ENCODE data around the gene RIPOR2. TPM values are rescaled to one million over a fixed set of nuclear protein-coding genes. Genes with fewer than 3 reads are reported as not detected.
"Not testable (repeated sequence)": the region's sequence is repeated elsewhere in the genome, so short reads cannot be mapped to it uniquely, and the experiment has no call there.

The RIPOR2 gene
- total RNA-seq, 1 donor from 2014 or later = 3.6 TPM

GRCh38 chr6:24957199-24957598, 21.4 kb upstream of the RIPOR2 start:
- DNase-seq = no peak
- no peak for ATAC-seq
- intact Hi-C loops (cut with micrococcal nuclease) = no loop called here

DNA sequence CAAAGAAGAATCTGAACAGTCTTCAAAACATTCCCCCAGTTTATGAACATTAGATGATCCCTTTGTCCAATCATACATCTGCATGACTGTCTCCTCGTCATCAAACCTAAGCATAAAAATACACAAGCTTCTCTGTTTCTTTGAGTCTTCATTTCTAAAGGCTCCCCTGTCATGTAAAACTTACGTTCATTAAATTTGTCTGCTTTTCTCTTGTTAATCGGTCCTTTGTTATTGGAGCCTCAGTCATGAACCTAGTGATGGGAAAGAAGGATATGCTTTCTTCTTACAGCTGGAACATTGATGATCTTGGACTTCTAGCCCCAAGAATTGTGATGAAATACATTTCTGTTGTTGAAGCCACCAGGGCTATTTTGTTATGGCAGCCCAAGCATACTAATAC, 18.0 kb upstream of the RIPOR2 start:
- intact Hi-C loops (cut with micrococcal nuclease) = no loop called here
- DNase-seq (no peak), ATAC-seq (no peak)

GRCh38 chr6:24951811-24952299, 16.1 kb upstream of the RIPOR2 start:
- intact Hi-C loops (cut with micrococcal nuclease) = no loop called here
- no peak for DNase-seq
- peak; percentile 65 for ATAC-seq

GRCh38 chr6:24950218-24950941, 14.6 kb upstream of the RIPOR2 start:
- intact Hi-C loops (cut with micrococcal nuclease) = no loop called here
- DNase-seq (no peak), ATAC-seq (no peak)

GRCh38 chr6:24949020-24949569, 13.3 kb upstream of the RIPOR2 start:
- ATAC-seq = no peak
- intact Hi-C loops (cut with micrococcal nuclease) = no loop called here
- DNase-seq = no peak

GRCh38 chr6:24948261-24948660, 12.5 kb upstream of the RIPOR2 start:
- intact Hi-C loops (cut with micrococcal nuclease); ATAC-seq; DNase-seq: not testable (repeated sequence)

DNA sequence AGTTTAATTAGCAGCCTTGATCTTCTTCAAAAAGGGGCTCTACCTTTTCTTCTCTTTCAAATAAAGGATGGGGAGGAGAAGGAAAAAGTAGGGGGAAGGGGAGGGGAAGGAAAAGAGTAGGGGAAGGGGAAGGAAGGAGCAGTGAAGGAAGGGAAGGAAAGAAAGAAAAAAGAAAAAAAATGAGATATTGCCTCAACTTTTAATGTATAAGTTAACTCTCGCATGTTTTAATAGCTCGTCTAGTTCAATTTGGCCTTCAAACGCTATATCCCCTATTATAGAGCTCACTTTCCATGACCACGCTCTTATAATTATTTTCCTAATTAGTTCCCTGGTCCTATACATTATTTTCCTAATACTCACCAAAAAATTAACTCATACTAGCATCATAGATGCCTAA, 11.9 kb upstream of the RIPOR2 start:
- DNase-seq (no peak), ATAC-seq (no peak)
- intact Hi-C loops (cut with micrococcal nuclease) = no loop called here

- DNase-seq (no peak), ATAC-seq (no peak)
- intact Hi-C loops (cut with micrococcal nuclease) = no loop called here
Measured at GRCh38 chr6:24945054-24945453, 9.3 kb upstream of the RIPOR2 start.

- DNase-seq (no peak), ATAC-seq (no peak)
- intact Hi-C loops (cut with micrococcal nuclease) = no loop called here
Measured at GRCh38 chr6:24943774-24944173, 8.0 kb upstream of the RIPOR2 start.

DNA sequence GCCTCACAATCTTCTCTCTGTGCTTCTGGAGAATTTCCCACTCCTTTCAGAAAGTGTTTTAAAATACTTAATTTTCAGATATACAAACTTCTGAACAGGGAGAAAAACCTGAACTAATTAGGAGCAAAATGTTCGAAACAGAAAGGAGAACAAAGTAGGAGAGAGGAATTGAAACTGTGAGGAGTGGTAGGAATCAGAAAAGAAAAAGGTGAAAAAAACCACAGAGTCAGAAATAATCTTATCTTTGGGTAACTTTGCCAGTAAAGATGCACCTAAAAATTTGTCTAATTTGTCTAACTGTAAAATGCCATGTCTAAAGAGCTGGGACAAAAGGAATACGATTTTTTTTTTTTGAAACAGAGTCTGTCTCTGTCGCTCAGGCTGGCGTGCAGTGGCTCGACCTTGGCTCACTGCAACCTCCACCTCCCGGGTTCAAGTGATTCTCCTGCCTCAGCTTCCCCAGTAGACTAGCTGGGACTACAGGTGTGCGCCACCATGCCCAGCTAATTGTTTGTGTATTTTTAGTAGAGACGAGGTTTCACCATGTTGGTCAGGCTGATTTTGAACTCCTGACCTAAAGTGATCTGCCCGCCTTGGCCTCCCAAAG, 4.7 kb upstream of the RIPOR2 start:
- no peak for DNase-seq
- no peak for ATAC-seq
- intact Hi-C loops (cut with micrococcal nuclease) = no loop called here

- DNase-seq (no peak), ATAC-seq (no peak)
- intact Hi-C loops (cut with micrococcal nuclease) = no loop called here
Measured at GRCh38 chr6:24936641-24937317, 1.0 kb upstream of the RIPOR2 start.

DNA sequence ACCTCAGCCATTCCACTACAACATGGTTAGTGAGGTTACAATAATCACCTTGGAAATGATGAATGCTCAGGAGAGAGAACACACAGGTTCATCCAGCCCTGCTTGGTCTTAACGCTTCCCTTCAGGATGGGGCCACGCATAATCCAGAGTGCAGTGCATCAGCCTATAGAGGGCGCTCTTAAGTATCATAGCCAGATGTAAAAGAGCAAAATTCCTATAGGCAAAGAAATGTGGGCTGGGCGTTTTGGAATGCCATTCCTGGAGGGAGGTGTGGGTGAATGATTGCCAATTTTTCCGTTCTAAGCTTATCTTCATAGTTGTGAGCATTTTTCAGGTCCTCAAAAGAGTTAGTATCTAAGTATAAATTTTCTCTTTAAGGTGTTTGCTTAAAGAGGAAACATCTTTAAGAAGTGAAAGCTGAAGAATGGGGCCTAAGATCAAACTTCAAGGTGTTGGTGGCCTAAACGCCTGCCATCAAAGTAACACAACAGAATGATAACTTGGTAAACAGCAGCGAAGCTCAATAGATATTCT, 1.8 kb downstream of the RIPOR2 start:
- ATAC-seq (no peak), DNase-seq (no peak)
- intact Hi-C loops (cut with micrococcal nuclease) = no loop called here

- DNase-seq (no peak), ATAC-seq (no peak)
- intact Hi-C loops (cut with micrococcal nuclease) = no loop called here
Measured at GRCh38 chr6:24933266-24933665, 2.5 kb downstream of the RIPOR2 start.

GRCh38 chr6:24932832-24933231, 2.9 kb downstream of the RIPOR2 start:
- DNase-seq (no peak), ATAC-seq (no peak)
- intact Hi-C loops (cut with micrococcal nuclease) = no loop called here

- no peak for DNase-seq
- intact Hi-C loops (cut with micrococcal nuclease) = no loop called here
Measured at GRCh38 chr6:24931718-24932691, 3.8 kb downstream of the RIPOR2 start.

DNA sequence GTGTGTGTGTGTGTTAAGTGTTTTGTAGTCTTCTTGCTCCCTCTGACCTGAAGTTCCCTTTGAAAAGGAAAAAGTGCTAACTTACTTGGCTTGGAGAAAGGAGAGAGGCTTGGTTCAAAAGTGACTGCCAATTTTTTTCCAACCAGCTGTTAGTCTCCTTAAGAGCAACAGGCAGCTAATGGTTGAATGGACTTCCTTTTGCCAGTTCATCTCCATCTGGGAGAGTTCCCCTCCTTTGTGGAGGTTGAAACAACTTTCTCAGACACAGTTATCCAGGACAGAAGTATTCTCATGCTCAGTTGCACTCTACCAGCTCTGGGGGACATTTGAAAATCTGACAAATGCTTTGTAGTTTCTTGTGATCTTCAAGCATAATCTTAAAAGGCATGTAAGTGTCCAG, 4.5 kb downstream of the RIPOR2 start:
- intact Hi-C loops (cut with micrococcal nuclease) = no loop called here
- DNase-seq = no peak
- ATAC-seq = peak; percentile 64

More at GRCh38 chr6:24931718-24932691, 3.8 kb downstream of the RIPOR2 start:
- ATAC-seq = no peak

GRCh38 chr6:24930431-24930871, 5.3 kb downstream of the RIPOR2 start:
- peak; percentile 95 for ATAC-seq
- intact Hi-C loops (cut with micrococcal nuclease) = no loop called here
- DNase-seq = no peak

DNA sequence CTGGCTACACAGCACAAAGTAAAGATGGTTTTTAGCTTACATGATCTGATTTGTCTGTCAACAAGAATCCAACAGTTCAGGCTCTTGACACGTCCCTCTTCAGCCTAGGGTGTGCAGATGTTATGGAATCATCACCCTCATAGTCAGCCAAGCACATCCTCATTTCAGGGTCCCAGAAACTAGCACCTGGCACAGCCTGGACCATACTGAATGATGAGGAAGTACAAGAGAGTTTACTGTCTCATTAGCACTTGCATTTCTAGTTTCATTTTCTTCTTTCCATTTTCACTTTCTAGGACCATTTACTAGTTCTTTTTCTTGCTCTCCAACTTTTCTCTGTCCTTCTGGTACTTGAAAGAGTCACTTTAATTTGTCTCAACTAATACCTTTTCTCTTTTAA, 6.5 kb downstream of the RIPOR2 start:
- ATAC-seq (peak; percentile 45), DNase-seq (no peak)
- intact Hi-C loops (cut with micrococcal nuclease) = no loop called here
